Lower leg skin (tissue), 4 donors: ENCODE results near the gene PIP4K2C. TPM values are rescaled to one million over a fixed set of nuclear protein-coding genes. Genes with fewer than 3 reads are reported as not detected.

Experiments used
- DNase-seq, 2 donors: peaks; one replicate each; pipeline ENCODE4 v3.0.0-alpha.2; 2019; ENCODE audit warnings: low spot score in 2 of 2
- H3K4me3 ChIP-seq: fragments of 200-600 bp; sonication (generic); 2 replicates; pipeline ENCODE4 v1.5.1; 2017; ENCODE audit warnings: mild to moderate bottlenecking, low read depth; ENCODE audit not compliant: poor library complexity, severe bottlenecking
- POLR2A ChIP-seq, 2 donors: fragments of 450-650 bp; IDR thresholded peaks; one replicate each; pipeline ENCODE4 v1.6.1; 2016 to 2017; ENCODE audit warnings: antibody characterized with exemption in 2 of 2, mild to moderate bottlenecking in 1 of 2, moderate library complexity in 1 of 2
- WGBS, 2 donors: methylation state at CpG; one replicate each; pipeline ENCODE4 v1.1.5; 2018; 5-methylcytosine and 5-hydroxymethylcytosine counted together
- intact Hi-C: fragments of 100-400 bp; cut with DNase I; formaldehyde crosslinking; loops from one replicate; pipeline ENCODE4 v1.15.0; 2023; ENCODE audit warnings: low total_unique reads
- total RNA-seq, 4 donors: library from RNA; depleted of rRNA; stranded (reverse); fragments of >200 nt; gene quantifications; one replicate each; pipeline ENCODE4 v1.1.0, GENCODE V29; 2016
- TF ChIP-seq, protein P1 (sequence below), 3 donors: fragments of 450-650 bp; IDR thresholded peaks; one replicate each; pipeline ENCODE4 v1.5.1; 2016; ENCODE audit warnings: antibody characterized with exemption in 3 of 3, mild to moderate bottlenecking in 3 of 3, moderate library complexity in 2 of 3

Gene PIP4K2C
- total RNA-seq, 4 donors from 2014 or later, result 29.1 to 48.9 (median 39.1) TPM

DNA sequence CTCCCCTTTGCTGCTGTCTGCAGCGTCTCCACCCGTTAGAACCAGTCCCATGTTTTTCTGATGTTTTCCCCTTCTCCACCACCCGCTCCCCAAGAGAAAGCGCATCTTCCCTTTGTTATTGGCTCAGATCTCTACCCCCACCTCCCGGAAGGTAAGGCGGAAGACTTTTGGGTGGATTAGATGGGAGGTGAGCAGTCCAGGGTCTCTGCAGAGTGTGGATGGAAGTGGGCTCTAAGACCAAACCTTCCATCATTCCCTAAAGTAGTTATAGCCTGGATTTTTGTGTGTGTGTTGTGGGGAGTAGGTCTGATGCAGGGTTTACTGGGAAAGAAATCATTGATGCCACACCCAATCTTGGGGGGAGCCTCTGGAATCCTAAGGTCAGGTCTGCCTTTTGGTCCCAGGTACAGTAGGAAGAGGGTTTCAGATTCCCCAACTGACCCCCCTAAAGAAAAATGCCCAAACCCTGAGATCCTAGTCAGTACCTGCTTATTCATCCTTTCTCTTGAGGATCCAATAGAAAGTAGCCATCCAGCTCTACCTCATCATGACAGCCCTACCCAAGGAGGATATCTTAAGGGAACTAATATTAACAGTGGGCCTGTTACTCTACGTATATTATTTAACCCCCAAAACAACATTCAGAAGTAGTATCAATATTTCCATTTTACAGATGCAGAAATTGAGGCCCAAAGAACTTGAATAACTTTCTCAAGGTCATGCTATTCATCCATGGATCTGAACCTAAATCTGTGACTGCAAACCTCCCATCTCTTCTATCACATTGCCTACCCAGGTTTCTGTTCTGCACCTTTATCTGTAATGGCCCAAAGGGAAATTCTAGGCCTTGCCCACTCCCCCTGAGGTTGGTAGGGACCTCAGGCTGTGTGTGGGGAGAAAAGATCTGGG is 40.1 kb upstream of the PIP4K2C start:
- 71 to 73% methylated on average over 7 of the region's 7 CpGs for WGBS, 2 donors
- intact Hi-C loops, result no loop called here
- no peak for TF ChIP-seq POLR2A (IDR thresholded peaks at IDR 0.05)
- TF ChIP-seq, protein P1, sequence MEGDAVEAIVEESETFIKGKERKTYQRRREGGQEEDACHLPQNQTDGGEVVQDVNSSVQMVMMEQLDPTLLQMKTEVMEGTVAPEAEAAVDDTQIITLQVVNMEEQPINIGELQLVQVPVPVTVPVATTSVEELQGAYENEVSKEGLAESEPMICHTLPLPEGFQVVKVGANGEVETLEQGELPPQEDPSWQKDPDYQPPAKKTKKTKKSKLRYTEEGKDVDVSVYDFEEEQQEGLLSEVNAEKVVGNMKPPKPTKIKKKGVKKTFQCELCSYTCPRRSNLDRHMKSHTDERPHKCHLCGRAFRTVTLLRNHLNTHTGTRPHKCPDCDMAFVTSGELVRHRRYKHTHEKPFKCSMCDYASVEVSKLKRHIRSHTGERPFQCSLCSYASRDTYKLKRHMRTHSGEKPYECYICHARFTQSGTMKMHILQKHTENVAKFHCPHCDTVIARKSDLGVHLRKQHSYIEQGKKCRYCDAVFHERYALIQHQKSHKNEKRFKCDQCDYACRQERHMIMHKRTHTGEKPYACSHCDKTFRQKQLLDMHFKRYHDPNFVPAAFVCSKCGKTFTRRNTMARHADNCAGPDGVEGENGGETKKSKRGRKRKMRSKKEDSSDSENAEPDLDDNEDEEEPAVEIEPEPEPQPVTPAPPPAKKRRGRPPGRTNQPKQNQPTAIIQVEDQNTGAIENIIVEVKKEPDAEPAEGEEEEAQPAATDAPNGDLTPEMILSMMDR (IDR thresholded peaks at IDR 0.05), result no peak
- no peak for DNase-seq
- H3K4me3 ChIP-seq, result no peak overlapping the region

DNA sequence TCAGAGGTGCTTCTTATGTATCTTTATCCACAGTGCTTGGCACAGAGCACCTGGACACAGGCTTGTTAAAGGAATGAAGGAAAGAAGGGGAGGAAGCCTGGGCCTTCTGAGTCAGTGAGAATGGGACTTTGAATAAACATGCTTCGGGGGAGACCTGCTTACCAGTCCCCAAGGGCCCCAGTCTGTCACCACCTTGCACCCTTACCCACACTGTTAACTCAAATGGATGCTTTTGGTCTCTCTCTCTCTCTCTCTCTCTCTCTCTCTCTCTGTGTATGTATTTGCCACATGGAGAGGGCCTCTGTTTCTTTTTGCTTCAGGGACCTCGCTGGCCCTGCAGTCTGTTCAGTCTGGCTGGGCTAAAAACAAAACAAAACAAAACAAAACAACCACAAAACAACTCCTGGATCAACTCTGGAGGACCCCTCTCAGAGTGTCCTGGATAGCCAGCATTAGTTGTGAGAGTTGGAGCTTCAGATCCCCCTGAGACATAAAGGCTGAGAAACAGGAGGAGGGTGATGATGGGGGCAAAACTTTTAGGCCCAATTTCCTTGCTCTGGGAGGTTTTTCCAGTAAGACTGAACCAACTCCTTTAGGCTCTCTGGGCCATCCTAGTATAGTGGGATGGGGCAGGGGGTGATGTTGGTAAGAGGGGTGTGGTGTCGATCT is 39.2 kb upstream of the PIP4K2C start:
- 88 to 89% methylated on average over 3 of the region's 3 CpGs for WGBS, 2 donors
- TF ChIP-seq, protein P1 (IDR thresholded peaks at IDR 0.05), result no peak
- H3K4me3 ChIP-seq, result no peak overlapping the region
- DNase-seq, result no peak
- intact Hi-C loops, result no loop called here

DNA sequence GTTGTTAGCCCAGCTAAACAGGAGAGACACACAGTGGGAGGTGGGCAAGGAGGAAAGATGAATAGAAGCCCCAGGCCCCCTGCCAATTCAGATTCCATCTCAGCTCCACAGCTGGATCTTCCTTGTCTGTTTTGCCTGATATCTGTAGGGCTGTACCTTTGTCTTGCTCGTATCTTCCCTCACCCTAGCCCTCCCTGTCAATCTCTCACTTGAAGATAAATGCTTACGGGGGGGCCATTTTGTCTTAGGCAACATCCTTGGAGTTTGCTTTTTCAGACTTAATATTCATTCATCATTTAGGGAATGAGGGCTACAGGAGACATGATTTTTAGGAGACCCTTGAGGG is 38.7 kb upstream of the PIP4K2C start:
- no peak for DNase-seq
- 72 to 96% methylated on average over 2 of the region's 2 CpGs for WGBS, 2 donors
- TF ChIP-seq POLR2A (IDR thresholded peaks at IDR 0.05), result no peak
- TF ChIP-seq, protein P1 (IDR thresholded peaks at IDR 0.05), result no peak

DNA sequence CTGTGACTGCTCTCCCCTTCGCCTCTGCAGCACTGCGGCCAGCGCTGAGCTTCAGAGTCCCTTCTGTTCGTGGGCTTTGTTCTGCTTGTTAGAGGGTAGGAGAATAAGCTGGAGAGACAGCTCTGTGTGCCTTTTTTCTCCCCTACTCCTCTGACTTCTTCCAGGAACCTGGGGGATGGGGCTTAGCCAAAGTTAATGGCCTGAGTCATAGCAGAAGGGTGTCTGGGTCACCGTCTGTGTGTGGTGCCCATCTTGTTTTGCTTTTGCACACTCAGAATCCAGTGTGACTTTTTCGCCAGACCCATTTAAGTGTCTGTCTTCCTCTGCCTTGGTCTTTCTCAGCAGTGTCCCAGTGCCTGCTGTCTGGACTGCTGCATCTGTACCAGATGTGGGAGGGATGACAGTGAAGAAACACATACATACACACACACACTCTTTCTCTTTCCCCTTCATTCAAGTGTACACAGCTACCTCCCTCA is 38.1 kb upstream of the PIP4K2C start:
- intact Hi-C loops, result no loop called here
- 66% methylated on average over 6 of the region's 6 CpGs for WGBS, 2 donors
- TF ChIP-seq POLR2A (IDR thresholded peaks at IDR 0.05), result no peak
- TF ChIP-seq, protein P1 (IDR thresholded peaks at IDR 0.05), result no peak
- H3K4me3 ChIP-seq, result no peak overlapping the region
- DNase-seq, result no peak

More for the DNA sequence above, 38.7 kb upstream of the PIP4K2C start:
- intact Hi-C loops, result no loop called here
- no peak overlapping the region for H3K4me3 ChIP-seq

DNA sequence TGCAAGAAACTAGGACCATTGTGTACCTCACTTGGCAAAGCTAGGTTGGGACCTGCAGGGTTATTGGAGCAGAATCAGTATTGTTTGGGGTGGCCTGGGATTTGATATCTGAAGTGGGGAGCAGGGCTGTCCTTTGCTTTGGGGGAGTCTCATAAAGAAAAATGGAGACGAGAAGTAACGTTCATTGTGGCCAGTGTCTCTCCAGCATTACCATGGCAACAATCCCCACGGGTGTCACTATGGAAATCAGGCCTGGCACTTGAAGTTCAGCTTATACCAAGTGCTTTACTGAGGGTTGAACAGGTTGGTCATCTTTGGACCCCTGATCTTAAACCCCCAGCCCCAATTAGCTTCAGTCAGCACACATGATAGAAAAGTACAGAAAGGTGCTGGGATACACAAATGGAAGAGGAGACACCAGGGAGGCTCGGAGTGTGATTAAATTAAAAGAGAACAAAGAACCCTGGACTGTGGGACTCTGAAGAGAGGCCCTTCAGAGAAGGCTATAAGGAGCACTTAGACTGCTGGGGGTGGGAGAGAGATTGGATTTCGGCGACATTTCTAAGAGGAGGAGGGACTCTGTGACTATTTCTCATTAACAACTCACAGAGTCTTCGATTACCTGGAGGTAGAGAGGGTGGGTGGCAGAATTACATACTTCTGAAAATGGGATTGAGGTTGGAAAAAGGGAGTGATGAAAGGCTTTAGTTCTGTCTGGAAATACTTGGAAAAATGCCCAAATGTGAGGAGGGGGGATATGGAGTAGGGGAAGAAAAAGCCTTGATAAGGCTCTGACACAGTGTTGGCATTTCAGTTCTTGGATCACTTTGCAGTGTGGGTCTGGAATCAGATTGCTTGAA is 37.4 kb upstream of the PIP4K2C start:
- TF ChIP-seq POLR2A (IDR thresholded peaks at IDR 0.05), result no peak
- TF ChIP-seq, protein P1 (IDR thresholded peaks at IDR 0.05), result no peak
- H3K4me3 ChIP-seq, result no peak overlapping the region
- intact Hi-C loops, result no loop called here
- WGBS, 2 donors, result 65 to 71% methylated on average over 7 of the region's 7 CpGs
- no peak for DNase-seq
